Osteocyte (in vitro differentiated cells): ENCODE measurements around the gene TSPAN7. TPM values are rescaled to one million over a fixed set of nuclear protein-coding genes. Genes with fewer than 3 reads are reported as not detected.

Experiments used
- DNase-seq: peaks from one replicate; pipeline ENCODE4 v3.0.0; 2021; ENCODE audit warnings: mixed read lengths; ENCODE audit not compliant: unreplicated experiment; ENCODE audit errors: extremely low spot score
- H3K27ac Mint-ChIP-seq: one replicate; pipeline ENCODE4 v1.8.0; 2021; ENCODE audit warnings: mild to moderate bottlenecking, mixed read lengths; ENCODE audit not compliant: unreplicated experiment
- H3K27me3 Mint-ChIP-seq: one replicate; pipeline ENCODE4 v1.8.0; 2021; ENCODE audit warnings: mixed read lengths; ENCODE audit not compliant: unreplicated experiment
- H3K36me3 Mint-ChIP-seq: one replicate; pipeline ENCODE4 v1.8.0; 2021; ENCODE audit warnings: mixed read lengths; ENCODE audit not compliant: unreplicated experiment
- H3K4me1 Mint-ChIP-seq: one replicate; pipeline ENCODE4 v1.8.0; 2021; ENCODE audit warnings: mixed read lengths; ENCODE audit not compliant: unreplicated experiment
- H3K4me3 Mint-ChIP-seq: one replicate; pipeline ENCODE4 v1.8.0; 2021; ENCODE audit warnings: mild to moderate bottlenecking, moderate library complexity, mixed read lengths; ENCODE audit not compliant: unreplicated experiment
- H3K9me3 Mint-ChIP-seq: one replicate; pipeline ENCODE4 v1.8.0; 2021; ENCODE audit warnings: mixed read lengths; ENCODE audit not compliant: unreplicated experiment
- CTCF ChIP-seq: fragments of 200-600 bp; sonication (generic); IDR thresholded peaks from 2 replicates; pipeline ENCODE4 v1.5.0; 2021; ENCODE audit warnings: antibody characterized with exemption, mild to moderate bottlenecking, moderate library complexity
- total RNA-seq: library from RNA; stranded (reverse); gene quantifications from 2 replicates; pipeline ENCODE4 v1.2.1, GENCODE V29; 2021

Gene TSPAN7
- total RNA-seq, 1 donor from 2014 or later = 0.40 TPM

- H3K4me1 Mint-ChIP-seq = no peaks in the 10 kb centered on the region
- no peak overlapping the region for H3K4me3 Mint-ChIP-seq
- DNase-seq = no peak
- peaks cover 2% of the 10 kb centered on the region for H3K27me3 Mint-ChIP-seq
- no peaks in the 10 kb centered on the region for H3K36me3 Mint-ChIP-seq
- no peaks in the 10 kb centered on the region for H3K9me3 Mint-ChIP-seq
- H3K27ac Mint-ChIP-seq = no peak overlapping the region
- TF ChIP-seq CTCF = no peak
These were observed 9.1 kb downstream of the TSPAN7 start for GRCh38 chrX:38570396-38570795.

GRCh38 chrX:38571058-38571457 lies 9.7 kb downstream of the TSPAN7 start:
- peaks cover 2% of the 10 kb centered on the region for H3K27me3 Mint-ChIP-seq
- no peaks in the 10 kb centered on the region for H3K4me1 Mint-ChIP-seq
- H3K9me3 Mint-ChIP-seq = no peaks in the 10 kb centered on the region
- no peak overlapping the region for H3K4me3 Mint-ChIP-seq
- no peak for DNase-seq
- no peak overlapping the region for H3K27ac Mint-ChIP-seq
- no peak for TF ChIP-seq CTCF
- H3K36me3 Mint-ChIP-seq = no peaks in the 10 kb centered on the region

GRCh38 chrX:38574858-38575257 lies 13.5 kb downstream of the TSPAN7 start:
- no peak for TF ChIP-seq CTCF
- Mint-ChIP-seq H3K27me3 (peaks cover 2% of the 10 kb centered on the region), H3K9me3 (no peaks in the 10 kb centered on the region), H3K4me3 (no peak overlapping the region), H3K36me3 (no peaks in the 10 kb centered on the region), H3K4me1 (no peaks in the 10 kb centered on the region), H3K27ac (no peak overlapping the region)
- no peak for DNase-seq

- no peak for DNase-seq
- H3K27ac Mint-ChIP-seq = no peak overlapping the region
- no peaks in the 10 kb centered on the region for H3K4me1 Mint-ChIP-seq
- H3K4me3 Mint-ChIP-seq = no peak overlapping the region
- no peaks in the 10 kb centered on the region for H3K9me3 Mint-ChIP-seq
- no peak for TF ChIP-seq CTCF
- peaks cover 2% of the 10 kb centered on the region for H3K27me3 Mint-ChIP-seq
- H3K36me3 Mint-ChIP-seq = no peaks in the 10 kb centered on the region
These were observed 14.5 kb downstream of the TSPAN7 start for GRCh38 chrX:38575888-38576287.

- Mint-ChIP-seq H3K27ac (no peak overlapping the region), H3K4me3 (no peak overlapping the region), H3K27me3 (no peaks in the 10 kb centered on the region), H3K4me1 (no peaks in the 10 kb centered on the region), H3K9me3 (peaks cover under 1% of the 10 kb centered on the region), H3K36me3 (no peaks in the 10 kb centered on the region)
- DNase-seq = no peak
- no peak for TF ChIP-seq CTCF
These were observed 16.4 kb downstream of the TSPAN7 start for GRCh38 chrX:38577738-38578137.
